Astrocyte (in vitro differentiated cells and primary cell): Measurements from ENCODE around the gene PHC2. TPM values are rescaled to one million over a fixed set of nuclear protein-coding genes. Genes with fewer than 3 reads are reported as not detected.

Source experiments
- DNase-seq: peaks from one replicate; pipeline ENCODE4 v3.0.0-alpha.2; 2010; ENCODE audit warnings: low read depth
- FAIRE-seq: peaks from 2 replicates; lab custom pipeline; 2011; peaks lifted over from hg19 to GRCh38; lab: Jason Lieb, UNC
- H2AFZ ChIP-seq: 2 replicates; pipeline ENCODE4 v1.6.0; 2012; ENCODE audit warnings: low read depth, low read length, inconsistent platforms
- H3K27ac ChIP-seq: 2 replicates; pipeline ENCODE4 v1.5.1; 2011; ENCODE audit warnings: low read depth, low read length, inconsistent platforms
- H3K27me3 ChIP-seq: 2 replicates; pipeline ENCODE4 v1.6.0; 2011; ENCODE audit warnings: low read length, inconsistent platforms; ENCODE audit not compliant: insufficient read depth
- H3K36me3 ChIP-seq: 2 replicates; pipeline ENCODE4 v1.5.1; 2011; ENCODE audit warnings: low read length, inconsistent platforms; ENCODE audit not compliant: insufficient read depth
- H3K4me1 ChIP-seq: 2 replicates; pipeline ENCODE4 v1.5.1; 2011; ENCODE audit warnings: low read length, inconsistent platforms; ENCODE audit not compliant: insufficient read depth
- H3K4me2 ChIP-seq: 2 replicates; pipeline ENCODE4 v1.6.0; 2012; ENCODE audit warnings: low read length, inconsistent platforms
- H3K4me3 ChIP-seq: 2 replicates; pipeline ENCODE4 v1.5.1; 2011; ENCODE audit warnings: low read depth, mild to moderate bottlenecking, low read length, inconsistent platforms; ENCODE audit not compliant: insufficient read depth
- H3K79me2 ChIP-seq: 2 replicates; pipeline ENCODE4 v1.6.0; 2012; ENCODE audit warnings: mild to moderate bottlenecking, low read length, inconsistent platforms; ENCODE audit not compliant: insufficient read depth
- H3K9ac ChIP-seq: 2 replicates; pipeline ENCODE4 v1.6.0; 2012; ENCODE audit warnings: mild to moderate bottlenecking, low read length, inconsistent platforms
- H3K9me3 ChIP-seq: 2 replicates; pipeline ENCODE4 v1.5.1; 2012; ENCODE audit warnings: low read depth, mild to moderate bottlenecking, low read length, inconsistent platforms; ENCODE audit not compliant: insufficient read depth
- H4K20me1 ChIP-seq: 2 replicates; pipeline ENCODE4 v1.6.0; 2012; ENCODE audit warnings: low read length, inconsistent platforms; ENCODE audit not compliant: insufficient read depth
- H3K27ac Mint-ChIP-seq: one replicate; pipeline ENCODE4 v1.8.0; 2021; ENCODE audit warnings: mild to moderate bottlenecking, mixed read lengths; ENCODE audit not compliant: unreplicated experiment
- H3K27me3 Mint-ChIP-seq: one replicate; pipeline ENCODE4 v1.8.0; 2021; ENCODE audit warnings: low read depth, mixed read lengths; ENCODE audit not compliant: unreplicated experiment
- H3K36me3 Mint-ChIP-seq: one replicate; pipeline ENCODE4 v1.8.0; 2021; ENCODE audit warnings: low read depth, mixed read lengths; ENCODE audit not compliant: unreplicated experiment
- H3K4me1 Mint-ChIP-seq: one replicate; pipeline ENCODE4 v1.8.0; 2021; ENCODE audit warnings: low read depth, mixed read lengths; ENCODE audit not compliant: unreplicated experiment
- H3K4me3 Mint-ChIP-seq: one replicate; pipeline ENCODE4 v1.8.0; 2021; ENCODE audit warnings: mild to moderate bottlenecking, moderate library complexity, mixed read lengths; ENCODE audit not compliant: unreplicated experiment
- H3K9me3 Mint-ChIP-seq: one replicate; pipeline ENCODE4 v1.8.0; 2021; ENCODE audit warnings: mild to moderate bottlenecking, mixed read lengths; ENCODE audit not compliant: unreplicated experiment
- CTCF ChIP-seq: IDR thresholded peaks from 2 replicates; pipeline ENCODE4 v1.5.1; 2011; ENCODE audit warnings: low read depth, mild to moderate bottlenecking, inconsistent platforms, low read length, moderate library complexity; ENCODE audit not compliant: insufficient read depth
- EZH2 ChIP-seq: IDR thresholded peaks from 2 replicates; pipeline ENCODE4 v1.6.1; 2012; ENCODE audit warnings: mild to moderate bottlenecking, low read length, inconsistent platforms; ENCODE audit not compliant: insufficient read depth
- total RNA-seq: library from RNA; stranded (reverse); gene quantifications from 2 replicates; pipeline ENCODE4 v1.2.1, GENCODE V29; 2021

PHC2 gene
- total RNA-seq, 1 donor from 2014 or later, result 113 TPM

- H3K36me3 Mint-ChIP-seq, result peaks cover 35% of the 10 kb centered on the region
- H3K36me3 ChIP-seq, result peaks cover 70% of the 10 kb centered on the region
These were observed 106.0 kb downstream of the PHC2 start for GRCh38 chr1:33324677-33325575.

GRCh38 chr1:33323663-33324477 lies 107.0 kb downstream of the PHC2 start:
- H3K9me3 ChIP-seq, result no peaks in the 10 kb centered on the region
- H3K79me2 ChIP-seq, result peaks cover 17% of the 10 kb centered on the region
- H3K27ac ChIP-seq, result no peak overlapping the region
- Mint-ChIP-seq H3K4me1 (peaks cover 22% of the 10 kb centered on the region), H3K36me3 (peaks cover 30% of the 10 kb centered on the region), H3K9me3 (no peaks in the 10 kb centered on the region), H3K27me3 (no peaks in the 10 kb centered on the region), H3K4me3 (no peak overlapping the region), H3K27ac (no peak overlapping the region)
- H3K9ac ChIP-seq, result no peak overlapping the region
- no peak overlapping the region for H3K4me2 ChIP-seq
- DNase-seq, result no peak
- peaks cover 9% of the 10 kb centered on the region for H3K4me1 ChIP-seq
- H3K27me3 ChIP-seq, result no peaks in the 10 kb centered on the region
- FAIRE-seq, result no peak
- no peak overlapping the region for H2AFZ ChIP-seq
- no peak overlapping the region for H3K4me3 ChIP-seq
- no peak for TF ChIP-seq CTCF
- TF ChIP-seq EZH2, result no peak
- peaks cover 81% of the 10 kb centered on the region for H4K20me1 ChIP-seq
- peaks cover 59% of the 10 kb centered on the region for H3K36me3 ChIP-seq

More at GRCh38 chr1:33324677-33325575, 106.0 kb downstream of the PHC2 start:
- Histone ChIP-seq H3K27me3 (no peaks in the 10 kb centered on the region), H3K27ac (no peak overlapping the region), H3K4me2 (no peak overlapping the region), H3K4me1 (peaks cover 12% of the 10 kb centered on the region), H3K9ac (no peak overlapping the region), H3K79me2 (peaks cover 26% of the 10 kb centered on the region), H3K9me3 (no peaks in the 10 kb centered on the region), H2AFZ (no peak overlapping the region), H4K20me1 (peaks cover 91% of the 10 kb centered on the region), H3K4me3 (no peak overlapping the region)
- FAIRE-seq, result no peak
- no peaks in the 10 kb centered on the region for H3K27me3 Mint-ChIP-seq
- peaks cover 29% of the 10 kb centered on the region for H3K4me1 Mint-ChIP-seq
- no peak overlapping the region for H3K4me3 Mint-ChIP-seq
- no peak for TF ChIP-seq EZH2
- TF ChIP-seq CTCF, result no peak
- no peaks in the 10 kb centered on the region for H3K9me3 Mint-ChIP-seq
- H3K27ac Mint-ChIP-seq, result peak overlapping the region; percentile 59
- DNase-seq, result no peak
